ENCODE data around the gene DEF6. TPM values are rescaled to one million over a fixed set of nuclear protein-coding genes. Genes with fewer than 3 reads are reported as not detected.

DEF6 gene
- total and polyA plus RNA-seq, 2 of the 8 experiments (the other 6 are each of a cell fraction or from before 2014, with no cell fraction given), result 3.3 to 4.1 TPM

GRCh38 chr6:35264550-35265274 lies 32.9 kb upstream of the DEF6 start:
- peaks cover 5% of the 10 kb centered on the region for H3K23me2 ChIP-seq (ENCODE audit: low read depth, low read length)
- H3K79me1 ChIP-seq (ENCODE audit: low read depth, low read length), result no peaks in the 10 kb centered on the region
- no peak for DNase-seq (ENCODE audit: low read depth in 1 of 2, low spot score in 2 of 2)
- no peak overlapping the region for H2AK5ac ChIP-seq (ENCODE audit: low read depth, low read length)
- H4K8ac ChIP-seq (ENCODE audit: extremely low read depth, insufficient read depth, low read length), result no peak overlapping the region
- H2BK5ac ChIP-seq (ENCODE audit: low read depth, low read length), result no peak overlapping the region
- H2BK15ac ChIP-seq (ENCODE audit: low read length), result no peak overlapping the region
- no peak overlapping the region for H3K4me3 ChIP-seq (ENCODE audit: extremely low read depth in 1 of 4, insufficient read depth in 2 of 4, low read depth in 3 of 4, low read length in 4 of 4)
- no peak overlapping the region for H3K14ac ChIP-seq (ENCODE audit: insufficient read length)
- no peak overlapping the region for H3K4ac ChIP-seq (replicated peaks; ENCODE audit: insufficient read length, low read depth, low read length)
- H3K4me2 ChIP-seq (ENCODE audit: insufficient read depth in 1 of 2, low read depth in 2 of 2, low read length in 2 of 2), result no peak overlapping the region
- no peak overlapping the region for H2BK20ac ChIP-seq (ENCODE audit: low read length)
- H3K4me1 ChIP-seq (replicated peaks in 1 of 4; ENCODE audit: control insufficient read depth in 3 of 4, insufficient read depth in 4 of 4, low read length in 3 of 4), result peaks cover 0 to 7% (median 0%) of the 10 kb centered on the region in 4 experiments; a peak in 3 of 7 replicates
- FAIRE-seq, result no peak
- ChIA-PET POLR2A (ENCODE audit: partially characterized antibody) (interaction anchor here (0.8 to 0.9 kb wide), 2 partner anchors 9 to 204 kb away, joined by 3 to 5 read pairs; no protein-coding TSS in a partner anchor), CTCF (ENCODE audit: partially characterized antibody) (interaction anchor here (0.7 to 1.4 kb wide), 3 partner anchors 29 to 184 kb away, joined by 3 to 5 read pairs (median 3); no protein-coding TSS in a partner anchor)
- no peak overlapping the region for H4K5ac ChIP-seq (ENCODE audit: insufficient read length, low read depth, low read length)
- no peaks in the 10 kb centered on the region; a peak in 2 of 7 replicates for H3K27me3 ChIP-seq (replicated peaks in 1 of 4; ENCODE audit: control insufficient read depth in 3 of 4, extremely low read depth in 1 of 4, insufficient read depth in 3 of 4, low read length in 3 of 4)
- no peak overlapping the region for H3K9ac ChIP-seq (replicated peaks in 1 of 4; ENCODE audit: extremely low read depth in 1 of 4, low read depth in 3 of 4, low read length in 3 of 4)
- H2BK120ac ChIP-seq (replicated peaks; ENCODE audit: low read depth, low read length), result no peak overlapping the region
- H3K18ac ChIP-seq (ENCODE audit: extremely low read depth, low read length), result no peak overlapping the region
- no peak overlapping the region for H2AFZ ChIP-seq (ENCODE audit: low read length)
- no peak overlapping the region for H3K27ac ChIP-seq (ENCODE audit: low read depth, low read length)
- H3K23ac ChIP-seq (ENCODE audit: insufficient read length), result no peak overlapping the region
- H3K56ac ChIP-seq (replicated peaks; ENCODE audit: insufficient read length, low read depth, low read length), result no peak overlapping the region
- peaks cover 0 to 1% of the 10 kb centered on the region in 2 experiments for H4K20me1 ChIP-seq (replicated peaks in 1 of 2; ENCODE audit: control insufficient read depth in 1 of 2, insufficient read depth in 2 of 2, low read length in 2 of 2)
- H2BK12ac ChIP-seq (ENCODE audit: low read depth, low read length), result no peak overlapping the region
- H3K79me2 ChIP-seq (ENCODE audit: control insufficient read depth in 1 of 2, insufficient read depth in 2 of 2, low read length in 2 of 2), result no peaks in the 10 kb centered on the region
- no peaks in the 10 kb centered on the region for H3K36me3 ChIP-seq (ENCODE audit: control insufficient read depth in 2 of 4, insufficient read depth in 4 of 4, low read length in 3 of 4)
- H4K91ac ChIP-seq (replicated peaks; ENCODE audit: insufficient read length, low read length), result no peak overlapping the region
- no peaks in the 10 kb centered on the region for H3K9me3 ChIP-seq (ENCODE audit: insufficient read depth in 2 of 2, low read depth in 1 of 2, low read length in 1 of 2)
- TF ChIP-seq EP300 (IDR thresholded peaks at IDR 0.05; ENCODE audit: borderline replicate concordance in 1 of 2, low read depth in 2 of 2, low read length in 2 of 2), result no peak
- TF ChIP-seq POU5F1 (IDR thresholded peaks at IDR 0.05; ENCODE audit: low read depth, low read length), result no peak
- TF ChIP-seq TCF12 (IDR thresholded peaks at IDR 0.05; ENCODE audit: low read depth, low read length), result no peak
- no peak for TF ChIP-seq CHD2 (IDR thresholded peaks at IDR 0.05; ENCODE audit: low read length)
- no peak for TF ChIP-seq HDAC6 (IDR thresholded peaks at IDR 0.05; ENCODE audit: low read depth, low read length)
- TF ChIP-seq ZNF274 (IDR thresholded peaks at IDR 0.05; ENCODE audit: borderline replicate concordance, extremely low read depth, low read length), result no peak
- no peak for TF ChIP-seq BCL11A (IDR thresholded peaks at IDR 0.05; ENCODE audit: low read depth in 2 of 2, low read length in 2 of 2)
- TF ChIP-seq BRCA1 (IDR thresholded peaks at IDR 0.05; ENCODE audit: low read depth, low read length), result no peak
- no peak for TF ChIP-seq SIN3A (conservative IDR thresholded peaks at IDR 0.05 in 1 of 2, IDR thresholded peaks at IDR 0.05 in 1 of 2; ENCODE audit: low read depth in 1 of 2, low read length in 2 of 2)
- TF ChIP-seq RXRA (IDR thresholded peaks at IDR 0.05; ENCODE audit: insufficient read depth, low read depth, low read length), result no peak
- TF ChIP-seq RAD21 (IDR thresholded peaks at IDR 0.05 in 1 of 2, conservative IDR thresholded peaks at IDR 0.05 in 1 of 2; ENCODE audit: low read depth in 2 of 2, low read length in 2 of 2), result no peak
- no peak for TF ChIP-seq KDM1A (IDR thresholded peaks at IDR 0.05; ENCODE audit: borderline replicate concordance, low read length)
